ENCODE results near the gene CDHR2.
"Not testable (repeated sequence)": the region's sequence is repeated elsewhere in the genome, so short reads cannot be mapped to it uniquely, and the experiment has no call there.

The CDHR2 gene

DNA sequence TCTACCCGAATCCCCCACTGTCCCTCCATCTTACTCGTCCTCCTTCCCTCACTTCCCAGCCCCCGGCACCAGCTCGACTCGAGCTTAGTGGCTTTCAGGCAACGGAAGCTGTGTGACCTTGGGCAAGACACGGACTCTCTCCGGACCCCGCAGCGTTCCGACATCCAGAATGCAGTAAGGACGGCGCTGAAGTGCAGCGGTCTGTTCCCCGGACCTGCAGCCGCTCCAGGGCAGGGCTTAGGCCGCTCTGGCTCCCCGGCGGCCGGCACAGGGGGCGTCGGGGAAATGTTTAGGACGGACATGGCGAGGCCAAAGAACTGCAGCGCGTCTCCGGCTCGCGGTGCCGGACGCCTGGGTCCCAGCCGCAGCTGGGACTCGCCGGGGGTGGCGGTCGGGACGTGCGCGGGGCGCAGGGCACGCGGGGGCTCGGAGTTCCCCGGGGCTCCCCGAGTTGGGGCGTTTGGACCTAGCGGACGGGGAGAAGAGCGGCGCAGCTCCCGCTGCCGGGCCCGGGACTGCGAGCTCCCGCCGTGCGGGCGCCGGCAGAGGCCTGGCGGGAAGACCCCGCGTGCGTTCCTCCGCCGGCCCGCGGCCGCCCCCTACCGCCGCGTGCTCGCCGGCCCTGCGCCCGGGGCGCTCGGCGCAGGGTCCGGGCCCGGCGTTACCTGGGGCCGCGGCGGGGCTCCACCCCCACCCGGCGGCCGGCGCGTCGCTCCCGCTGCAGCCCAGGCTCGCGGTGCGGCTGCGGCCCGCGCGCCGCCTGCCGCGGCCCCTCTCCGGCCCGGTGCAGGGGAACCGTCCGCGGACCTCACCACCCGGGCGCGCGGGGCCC is 6.3 kb upstream of the CDHR2 start:
- peak; percentile 55 for DNase-seq

DNA sequence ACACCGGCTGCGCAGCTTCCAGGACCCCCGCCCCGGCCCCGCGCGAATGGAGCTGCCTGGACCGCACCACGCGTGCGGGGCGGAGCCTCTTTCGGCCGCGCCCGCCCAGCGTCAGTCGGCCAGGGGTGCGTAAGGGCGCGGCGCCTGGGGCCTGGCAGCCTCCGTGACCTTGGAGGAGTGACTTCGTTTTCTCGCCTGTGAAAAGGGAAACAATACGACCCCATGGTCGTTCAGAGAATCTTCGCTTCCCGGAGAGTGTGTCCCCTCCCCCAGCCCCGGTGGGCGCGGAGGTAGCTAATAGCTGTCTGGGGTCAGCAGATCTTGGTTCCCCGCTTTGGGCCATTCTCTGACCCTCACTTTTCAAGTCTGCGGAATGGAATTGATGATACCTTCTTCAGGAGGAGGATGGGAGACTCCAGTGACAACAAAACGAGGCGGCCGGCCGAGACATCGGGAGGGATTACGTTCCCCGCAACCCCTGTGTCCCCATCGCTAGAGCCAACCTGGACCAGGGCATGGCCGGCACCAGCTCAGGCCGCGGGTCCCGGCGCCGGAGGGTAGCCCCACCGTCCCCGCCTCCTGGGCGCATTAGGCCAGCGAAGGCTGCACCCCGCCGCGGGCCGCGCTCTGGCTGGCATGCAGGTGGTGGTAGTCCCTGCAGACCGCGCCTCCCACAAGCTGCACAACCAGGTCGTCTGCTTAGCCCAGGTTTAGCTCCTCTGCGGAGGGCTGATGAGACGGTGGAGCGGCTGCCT is 5.5 kb upstream of the CDHR2 start:
- peak; percentile 78 for DNase-seq

GRCh38 chr5:176545388-176545736 is 3.8 kb upstream of the CDHR2 start:
- DNase-seq, result no peak

GRCh38 chr5:176545737-176546509 is 3.2 kb upstream of the CDHR2 start:
- DNase-seq, result no peak

DNA sequence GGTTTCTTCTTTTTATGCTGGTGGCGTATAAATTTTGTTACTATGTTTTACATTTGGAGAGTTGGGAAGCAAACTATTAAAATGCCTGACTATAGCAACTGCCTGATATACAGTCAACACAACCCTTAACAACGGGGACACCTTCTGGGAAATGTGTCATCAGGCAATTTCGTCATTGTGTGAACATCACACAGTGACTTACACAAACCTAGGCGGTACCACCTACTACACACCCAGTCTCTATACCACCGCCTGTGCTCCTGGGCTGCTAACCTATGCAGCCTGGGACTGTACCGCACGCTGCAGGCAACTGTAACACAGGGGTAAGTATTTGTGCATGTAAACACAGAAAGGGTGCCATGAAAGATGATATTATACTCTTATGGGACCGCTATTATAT is 1.3 kb upstream of the CDHR2 start:
- DNase-seq, result no peak

DNA sequence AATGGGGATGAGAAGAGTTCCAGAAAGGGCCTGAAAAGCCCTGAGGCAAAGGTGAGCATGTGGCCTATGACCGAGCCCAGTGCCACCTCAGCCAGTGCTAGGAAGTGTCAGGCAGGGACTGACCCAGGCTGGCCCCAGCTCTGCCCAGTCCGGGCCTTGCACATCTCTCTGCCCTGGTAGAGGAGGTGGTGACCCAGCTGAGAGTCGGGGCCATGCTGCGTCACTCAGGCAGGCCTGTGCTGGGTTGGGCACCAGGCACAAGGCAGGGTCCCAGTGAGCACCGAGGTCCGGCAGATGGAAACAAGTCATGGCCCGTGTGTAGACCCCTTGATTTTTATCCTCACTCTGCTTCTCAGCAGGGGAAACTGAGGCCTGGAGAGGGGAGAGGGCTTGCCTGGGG is 729 bp downstream of the CDHR2 start:
- DNase-seq, result no peak

- no peak for DNase-seq
Observed at GRCh38 chr5:176550275-176550831, 1.2 kb downstream of the CDHR2 start.

GRCh38 chr5:176550937-176551336 is 1.8 kb downstream of the CDHR2 start:
- DNase-seq, result not testable (repeated sequence)

- DNase-seq, result no peak
Observed at GRCh38 chr5:176552332-176552869, 3.3 kb downstream of the CDHR2 start.

- DNase-seq, result no peak
Observed at GRCh38 chr5:176553260-176554085, 4.3 kb downstream of the CDHR2 start.

DNA sequence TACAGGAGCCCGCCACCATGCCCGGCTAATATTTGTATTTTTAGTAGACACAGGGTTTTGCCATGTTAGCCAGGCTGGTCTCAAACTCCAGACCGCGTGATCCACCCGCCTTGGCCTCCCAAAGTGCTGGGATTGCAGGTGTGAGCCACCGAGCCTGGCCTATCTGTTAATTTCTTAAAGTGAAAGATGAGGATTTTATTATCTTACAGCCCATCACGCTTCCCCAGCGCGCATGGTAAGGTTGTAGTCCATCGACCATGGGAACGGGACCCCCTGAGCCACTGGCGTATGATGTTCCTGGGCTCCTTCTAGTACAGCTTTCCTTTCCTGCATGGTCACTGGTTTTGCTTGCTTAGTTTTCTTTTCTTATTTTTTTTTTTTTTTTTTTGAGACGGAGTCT is 8.7 kb downstream of the CDHR2 start:
- DNase-seq, result no peak

DNA sequence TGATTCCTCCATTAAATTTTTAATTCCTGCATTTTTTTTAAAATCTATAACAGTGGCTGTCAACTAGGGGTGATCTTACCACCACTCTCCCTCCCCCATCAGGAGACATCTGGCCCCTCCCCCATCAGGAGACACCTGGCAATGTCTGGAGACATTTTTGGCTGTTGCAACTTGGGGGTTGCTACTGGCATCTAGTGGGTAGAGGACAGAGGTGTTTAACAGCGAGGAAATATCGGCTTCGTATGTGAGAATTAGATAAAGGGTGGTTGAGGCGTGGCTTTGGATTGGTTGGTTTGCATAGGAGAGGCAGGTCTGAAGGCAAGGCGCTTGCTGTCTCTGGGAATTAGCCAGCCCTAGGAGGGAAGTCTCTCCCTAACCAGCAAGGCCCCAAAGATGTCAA is 10.5 kb downstream of the CDHR2 start:
- DNase-seq, result no peak

- DNase-seq, result no peak
Observed at GRCh38 chr5:176560364-176560763, 11.2 kb downstream of the CDHR2 start.

- DNase-seq, result no peak
Observed at GRCh38 chr5:176561259-176561658, 12.1 kb downstream of the CDHR2 start.

GRCh38 chr5:176562189-176562588 is 13.0 kb downstream of the CDHR2 start:
- no peak for DNase-seq

- no peak for DNase-seq
Observed at GRCh38 chr5:176564002-176564401, 14.9 kb downstream of the CDHR2 start.

DNA sequence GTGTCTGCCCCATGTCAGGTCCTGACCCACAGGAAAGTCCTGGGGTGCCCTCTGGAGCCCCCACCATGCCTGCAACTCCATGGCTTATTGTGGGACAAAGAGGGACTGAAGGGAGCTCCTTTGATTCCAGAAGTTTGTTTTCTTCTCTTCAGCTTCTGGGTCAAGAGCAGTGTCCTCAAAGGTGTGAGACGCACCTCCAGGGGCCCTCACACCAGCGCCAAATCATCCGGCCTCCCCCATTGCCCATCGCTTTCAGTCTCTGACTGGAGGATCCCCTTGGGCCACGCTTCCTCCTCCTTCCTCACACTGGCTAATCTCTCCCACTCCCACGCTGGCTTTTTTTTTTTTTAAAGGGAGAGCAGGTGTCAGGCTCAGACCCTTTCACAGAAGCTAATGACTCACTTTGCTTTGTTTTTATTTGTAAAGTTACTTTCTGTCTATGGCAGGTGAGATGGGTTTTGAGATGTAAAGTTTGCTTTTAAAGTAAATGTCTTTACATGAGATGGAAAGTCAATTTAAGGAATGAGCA is 16.7 kb downstream of the CDHR2 start:
- no peak for DNase-seq

- DNase-seq, result no peak
Observed at GRCh38 chr5:176568657-176569056, 19.5 kb downstream of the CDHR2 start.

DNA sequence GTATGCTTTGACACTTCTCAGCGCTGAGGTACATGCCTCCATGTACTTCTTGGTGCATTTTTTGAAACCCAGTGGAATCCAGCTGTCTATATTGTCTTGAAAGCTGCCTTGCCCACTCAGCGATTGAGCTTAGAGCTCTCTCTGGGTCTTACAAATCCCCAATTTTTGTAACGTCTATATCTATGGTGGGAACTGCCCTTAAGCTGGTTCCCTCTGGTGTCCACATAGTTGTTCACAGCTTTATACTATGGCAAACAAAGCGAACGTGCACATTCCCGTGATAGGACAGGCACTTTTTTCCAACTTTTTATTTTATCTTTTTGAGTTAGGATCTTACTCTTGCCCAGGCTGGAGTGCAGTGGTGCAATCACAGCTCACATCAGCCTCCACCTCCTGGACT is 20.9 kb downstream of the CDHR2 start:
- DNase-seq, result no peak

GRCh38 chr5:176573564-176574296 is 24.6 kb downstream of the CDHR2 start:
- peak; percentile 65 for DNase-seq

- no peak for DNase-seq
Observed at GRCh38 chr5:176574297-176574591, 25.1 kb downstream of the CDHR2 start.
